NCI-H2196 treated with DMSO at 0.1 percent for 48 hours (cell line): Measurements from ENCODE around the gene NIPAL3.
"Not testable (repeated sequence)": the region's sequence is repeated elsewhere in the genome, so short reads cannot be mapped to it uniquely, and the experiment has no call there.

Experiments
- DNase-seq: peaks from one replicate; lab custom pipeline; 2025; ENCODE audit not compliant: unreplicated experiment; lab: John Stamatoyannopoulos, UW

The NIPAL3 gene

DNA sequence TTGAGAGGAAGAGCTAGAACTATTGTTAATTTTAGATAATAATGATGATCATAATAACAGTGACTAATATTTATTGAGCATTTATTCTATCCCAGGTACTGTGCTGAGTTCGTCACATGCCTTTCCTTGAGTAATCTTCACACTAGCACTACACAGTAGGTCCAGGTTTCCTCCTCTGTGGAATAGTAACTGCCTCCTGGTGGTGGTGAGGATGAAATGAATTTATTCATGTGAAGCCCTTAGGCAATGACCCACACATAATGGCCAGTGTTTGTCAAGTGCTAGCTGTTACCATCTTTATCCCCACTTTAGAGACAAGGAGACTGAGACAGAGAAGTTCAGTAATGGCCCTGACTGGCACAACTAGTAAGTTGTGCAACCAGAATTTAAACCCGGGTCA, 5.9 kb downstream of the NIPAL3 start:
- DNase-seq: no peak

DNA sequence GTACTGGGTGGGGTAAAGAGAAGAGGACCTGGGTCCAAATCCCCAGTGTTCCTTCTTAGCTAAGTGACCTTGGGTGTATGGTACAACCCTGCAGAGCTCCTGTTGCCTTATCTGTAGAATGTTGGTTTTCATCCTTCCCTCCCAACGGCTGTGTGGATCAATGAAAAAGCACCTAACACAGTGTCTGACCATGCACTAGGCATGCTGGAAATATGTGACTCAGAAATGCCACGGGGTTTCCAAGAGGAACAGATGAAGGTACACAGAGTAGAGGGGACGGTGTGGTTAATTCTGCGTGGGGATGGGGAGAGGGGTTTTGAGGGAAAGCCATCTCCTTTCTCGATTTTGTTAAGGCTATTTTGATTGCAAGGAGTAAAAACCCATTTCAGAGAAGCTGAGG, 8.6 kb downstream of the NIPAL3 start:
- DNase-seq: no peak

DNA sequence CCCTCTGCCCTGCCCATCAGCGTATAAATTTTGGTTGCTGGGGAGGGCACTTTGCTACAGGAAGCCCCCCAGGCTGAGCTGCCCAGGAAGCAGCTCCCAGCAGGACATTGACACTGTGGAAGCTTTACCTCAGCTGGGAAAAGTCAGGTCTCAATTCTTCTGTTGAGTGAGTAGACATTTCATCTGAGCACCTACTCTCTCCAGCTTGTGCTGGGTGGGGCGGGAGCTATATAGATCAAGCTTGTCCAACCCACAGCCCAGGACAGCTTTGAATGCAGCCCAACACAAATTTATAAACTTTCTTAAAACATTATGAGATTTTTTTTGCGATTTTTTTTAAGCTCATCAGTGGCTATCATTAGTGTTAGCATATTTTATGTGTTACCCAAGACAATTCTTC, 9.4 kb downstream of the NIPAL3 start:
- no peak for DNase-seq

DNA sequence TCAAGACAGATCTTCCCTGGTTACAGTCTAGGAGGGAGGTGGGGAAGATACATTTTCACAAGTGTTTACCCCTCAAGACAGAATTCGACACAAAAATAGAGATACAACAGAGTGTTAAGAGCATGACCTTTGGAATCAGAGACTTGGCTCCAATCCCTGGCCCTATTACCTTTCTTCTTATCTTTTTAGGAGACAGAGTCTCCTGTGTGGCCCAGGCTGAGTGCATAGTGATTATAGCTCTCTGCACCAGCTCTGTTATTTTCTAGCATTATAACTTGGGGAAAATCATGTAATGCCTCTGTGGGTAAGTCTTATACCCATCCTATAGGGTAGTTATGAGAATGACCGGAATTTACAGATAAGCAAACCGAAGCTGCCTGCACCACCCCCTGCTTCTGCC, 9.8 kb downstream of the NIPAL3 start:
- DNase-seq: no peak

DNA sequence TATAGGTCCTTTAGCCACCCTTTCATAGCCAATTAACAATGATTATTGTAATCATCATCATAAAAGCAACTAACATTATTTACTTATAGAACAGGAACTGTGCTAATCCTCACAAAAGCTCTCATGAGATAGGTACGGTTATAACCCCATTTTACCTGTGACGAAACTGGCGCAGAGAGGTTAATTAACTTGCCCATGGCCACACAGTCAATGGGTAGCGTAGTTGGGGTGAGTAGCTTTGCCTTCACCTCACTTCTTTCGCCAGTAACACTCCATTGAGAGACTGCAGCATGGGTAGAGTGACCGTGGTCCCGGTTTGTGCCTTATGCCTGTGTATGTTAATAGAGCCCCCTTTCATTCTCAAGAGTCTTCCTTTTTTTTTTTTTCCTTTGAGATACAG, 10.3 kb downstream of the NIPAL3 start:
- DNase-seq: no peak

DNA sequence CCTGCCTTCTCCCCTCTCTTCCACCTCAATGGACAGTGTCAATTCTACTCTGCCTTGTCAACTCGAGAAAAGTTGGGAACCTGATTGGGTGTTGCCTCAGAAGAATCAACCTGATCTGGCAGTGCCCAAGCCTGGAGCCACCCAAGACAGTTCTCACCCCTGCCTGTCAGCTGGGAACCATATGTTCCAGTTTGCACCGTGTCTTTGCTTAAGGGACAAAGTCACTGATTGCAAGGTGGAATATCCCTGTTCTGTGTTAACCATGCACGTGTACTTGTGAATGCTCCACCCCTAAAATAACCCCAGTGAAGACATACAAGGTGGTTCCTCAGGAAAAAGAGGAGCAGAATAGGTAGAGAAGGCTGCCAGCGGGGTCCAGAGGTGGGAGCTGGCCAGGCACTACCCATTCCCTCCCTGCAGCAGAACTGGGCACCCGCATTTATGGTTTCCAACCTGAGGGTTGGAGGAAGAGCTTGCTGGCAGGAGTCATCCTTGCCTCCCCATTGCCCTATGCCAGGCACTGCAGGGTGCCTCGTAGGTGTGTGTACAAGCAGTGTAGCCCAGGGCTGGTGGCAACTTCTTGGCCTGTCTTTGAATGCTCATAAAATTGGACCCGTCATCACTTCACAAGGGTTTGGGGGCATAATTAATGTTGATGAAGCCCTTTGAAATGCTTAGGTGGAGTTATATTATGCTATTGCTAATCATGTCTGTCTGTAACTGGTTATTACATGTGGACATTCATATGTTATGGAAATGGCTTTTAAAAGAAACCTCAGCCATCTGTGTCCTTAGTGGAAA, 11.3 kb downstream of the NIPAL3 start:
- no peak for DNase-seq

DNA sequence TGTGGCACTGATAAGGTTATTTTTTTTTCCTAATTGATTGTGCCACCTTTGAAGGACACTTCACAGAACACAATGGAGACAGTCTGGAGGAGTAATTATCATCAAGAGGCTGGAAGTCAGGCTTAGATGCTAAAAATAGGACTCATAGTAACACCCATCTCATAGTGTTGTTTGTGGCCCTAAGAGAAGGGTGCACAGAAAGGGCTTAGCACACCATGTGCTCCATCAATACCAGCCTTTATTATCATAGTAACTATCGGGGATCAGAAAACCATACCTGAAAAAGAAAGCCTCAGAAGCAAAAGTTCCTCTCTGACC, 11.9 kb downstream of the NIPAL3 start:
- DNase-seq: no peak

DNA sequence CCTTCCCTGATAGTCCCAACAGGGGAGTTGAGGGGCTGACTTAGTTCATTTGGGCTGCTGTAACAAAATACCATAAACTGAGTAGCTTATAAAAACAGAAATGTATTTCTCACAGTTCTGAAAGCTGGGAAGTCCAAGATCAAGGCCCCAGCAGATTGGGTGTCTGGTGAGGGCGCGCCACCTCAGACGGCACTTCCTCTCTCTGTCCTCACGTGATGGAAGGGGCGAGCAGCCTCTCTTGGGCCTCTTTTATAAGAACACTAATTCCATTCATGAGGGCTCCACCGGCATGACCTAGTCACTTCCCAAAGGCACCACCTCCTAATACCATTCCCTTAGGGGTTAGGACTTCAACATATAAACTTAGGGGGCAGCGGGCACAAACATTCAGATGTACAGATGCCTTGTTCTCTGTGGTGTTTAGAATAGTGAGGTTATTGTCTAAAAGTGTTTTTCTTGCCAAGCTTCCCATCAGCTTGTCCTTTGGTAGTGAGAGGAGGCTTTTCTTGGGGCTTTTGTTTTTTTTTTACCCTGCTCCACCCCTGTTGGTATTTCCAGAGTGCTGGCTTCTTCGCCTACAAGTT, 20.3 kb downstream of the NIPAL3 start:
- DNase-seq: no peak

DNA sequence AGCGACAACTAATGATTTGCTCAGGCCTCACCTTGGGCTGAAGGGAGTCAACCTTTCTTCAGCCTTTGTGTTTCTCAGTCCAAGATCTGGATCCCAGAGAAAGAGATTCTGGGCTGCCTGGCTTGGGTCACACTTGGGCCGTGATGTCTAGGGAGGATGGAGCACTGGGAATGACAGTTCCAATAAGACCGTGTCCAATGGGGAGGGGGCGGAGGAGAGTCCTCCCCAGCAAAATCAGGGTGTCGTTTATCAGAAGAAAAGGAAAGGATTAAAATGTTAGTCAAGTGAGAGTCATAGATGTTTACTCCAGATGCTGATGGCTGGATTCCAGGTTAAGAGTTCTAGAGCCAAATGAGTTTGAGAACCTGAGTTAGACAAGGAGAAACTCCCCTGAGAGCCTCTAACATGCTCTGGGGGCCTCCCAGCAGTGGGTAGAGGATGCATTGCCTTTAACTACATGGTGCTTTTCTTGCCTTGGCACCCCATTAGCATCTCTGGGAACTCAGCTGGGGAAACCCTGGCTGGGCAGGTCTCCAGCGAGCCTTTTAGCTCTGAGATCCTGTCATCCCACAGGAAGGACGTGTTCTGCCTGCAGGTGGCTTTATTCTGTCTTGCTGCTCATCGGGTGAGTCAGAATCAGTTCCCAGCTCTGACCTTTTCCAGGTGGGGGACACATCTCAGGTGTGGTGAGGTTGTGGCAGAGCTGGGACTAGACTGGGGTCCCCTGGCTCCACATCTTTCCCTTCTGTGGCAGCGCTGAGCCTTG, 22.2 kb downstream of the NIPAL3 start:
- DNase-seq: no peak

DNA sequence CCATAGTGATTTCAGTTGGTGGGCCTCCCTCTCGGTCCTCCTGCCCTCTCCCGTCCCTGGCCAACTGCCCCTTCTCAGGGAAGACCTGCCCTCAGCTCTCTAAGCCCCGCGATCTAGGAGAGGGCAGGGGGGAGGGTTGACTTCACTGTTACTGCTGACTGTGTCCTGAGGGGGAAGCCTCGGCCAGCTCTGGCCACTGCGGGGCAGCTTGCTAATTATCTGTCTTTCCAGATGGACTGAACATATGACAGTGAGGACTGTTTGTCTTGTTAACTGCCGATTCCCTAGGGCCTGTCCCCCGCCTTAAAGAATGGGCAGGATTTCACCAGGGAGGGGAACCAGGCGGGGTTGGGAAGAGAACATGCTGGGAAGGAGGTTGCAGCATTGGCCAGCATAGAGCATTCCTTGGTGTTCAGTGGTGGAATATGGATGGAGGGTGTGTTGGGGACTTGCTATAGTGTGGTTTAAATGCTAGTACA, 22.9 kb downstream of the NIPAL3 start:
- DNase-seq: no peak

DNA sequence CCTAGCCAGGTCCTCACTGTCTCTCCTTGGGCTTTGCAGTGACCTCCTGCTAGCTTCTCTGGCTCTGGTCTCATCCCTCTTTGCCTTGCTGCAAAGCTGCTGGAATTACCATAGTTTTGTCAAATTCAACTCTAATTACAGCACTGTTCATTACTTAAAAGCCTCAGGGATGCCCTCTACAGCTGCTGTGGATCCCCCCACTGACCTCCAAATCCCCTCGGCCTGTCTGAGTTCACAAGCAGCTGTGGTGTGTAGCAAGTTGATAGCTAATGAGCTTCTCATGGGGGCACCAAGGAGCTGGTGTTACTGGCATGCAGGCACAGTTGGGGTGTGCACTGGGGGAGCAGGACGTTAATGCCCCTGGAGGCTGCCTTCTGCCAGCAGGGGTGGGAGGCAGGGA, 24.8 kb downstream of the NIPAL3 start:
- no peak for DNase-seq

DNA sequence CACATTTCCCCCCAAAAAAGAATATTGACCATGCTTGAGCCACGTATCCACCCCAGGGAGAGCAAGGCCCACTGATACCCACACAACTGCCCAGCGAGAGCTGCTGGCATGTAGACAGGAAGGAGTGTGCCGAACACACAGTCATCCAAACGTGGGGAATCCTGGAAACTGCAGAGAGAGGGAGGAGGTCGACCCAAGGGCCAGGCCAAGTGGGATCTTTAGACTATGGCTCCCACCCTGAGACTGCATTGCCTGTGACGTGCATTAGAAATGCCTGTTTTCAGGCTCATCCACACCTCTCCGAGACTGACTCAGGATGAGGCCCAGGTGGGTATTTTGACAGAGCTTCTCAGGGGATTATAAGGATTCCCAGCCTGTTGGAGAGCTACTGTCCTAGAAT, 25.9 kb downstream of the NIPAL3 start:
- no peak for DNase-seq

DNA sequence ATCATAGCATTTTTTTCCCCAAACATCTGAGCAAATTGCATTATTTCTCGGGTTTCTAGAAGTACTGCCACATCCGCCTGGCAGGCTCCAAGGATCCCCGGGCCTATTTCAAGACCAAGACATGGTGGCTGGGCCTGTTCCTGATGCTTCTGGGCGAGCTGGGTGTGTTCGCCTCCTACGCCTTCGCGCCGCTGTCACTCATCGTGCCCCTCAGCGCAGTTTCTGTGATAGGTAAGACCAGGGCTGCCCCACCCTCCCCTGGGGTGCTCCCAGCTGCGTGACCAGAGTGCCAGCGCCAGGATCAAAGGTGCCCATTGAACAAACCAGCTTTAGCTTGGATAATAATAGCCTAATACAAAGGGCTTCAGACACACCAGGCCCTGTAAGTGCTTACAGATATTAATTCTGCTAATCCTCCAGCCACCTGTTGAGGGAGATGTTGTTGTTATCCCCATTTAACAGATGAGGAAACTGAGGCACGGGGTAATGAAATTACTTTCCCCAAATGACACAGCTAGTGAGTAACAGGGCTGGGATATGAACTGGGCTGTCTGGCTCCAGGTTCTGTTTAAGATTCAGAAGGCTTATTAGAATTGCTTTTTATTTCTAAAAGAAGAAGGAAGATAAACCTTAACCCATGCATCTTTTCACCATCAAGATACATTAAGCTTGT, 26.5 kb downstream of the NIPAL3 start:
- no peak for DNase-seq

DNA sequence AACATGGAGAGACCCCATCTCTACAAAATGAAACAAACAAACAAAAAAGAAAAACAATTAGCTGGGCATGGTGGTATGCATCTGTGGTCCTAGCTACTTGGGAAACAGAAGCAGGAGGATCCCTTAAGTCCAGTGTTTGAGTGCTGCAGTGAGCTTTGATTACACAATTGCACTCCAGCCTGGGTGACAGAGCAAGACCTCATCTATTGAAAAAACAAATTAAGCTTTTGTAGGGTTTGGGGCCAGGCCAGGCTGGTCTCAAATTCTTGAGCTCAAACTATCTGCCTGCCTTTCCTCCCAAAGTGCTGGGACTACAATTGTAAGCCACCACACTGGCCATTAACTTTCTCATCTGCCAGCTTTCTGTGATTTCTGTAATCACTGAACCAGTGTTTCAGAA, 27.2 kb downstream of the NIPAL3 start:
- no peak for DNase-seq

DNA sequence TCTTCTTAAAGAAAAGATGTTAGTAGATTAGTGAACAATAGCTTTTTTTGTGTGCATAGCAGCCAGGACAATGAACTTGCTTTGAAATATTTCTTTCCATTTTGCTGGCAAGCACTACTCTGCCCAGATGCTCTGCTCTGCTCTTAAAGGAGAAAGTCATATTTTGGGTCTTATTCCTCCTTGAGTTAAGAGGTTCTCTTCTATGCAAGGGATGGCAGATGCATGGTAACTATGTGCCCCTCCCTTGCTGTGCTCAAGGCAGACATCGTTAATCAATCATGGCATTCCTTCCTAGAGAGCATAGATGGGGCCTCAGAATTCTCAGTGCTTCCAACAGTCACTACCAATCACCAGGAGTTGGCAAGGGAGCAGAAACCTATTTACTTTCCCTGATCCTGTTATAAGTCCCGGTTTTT, 27.6 kb downstream of the NIPAL3 start:
- DNase-seq: no peak

DNA sequence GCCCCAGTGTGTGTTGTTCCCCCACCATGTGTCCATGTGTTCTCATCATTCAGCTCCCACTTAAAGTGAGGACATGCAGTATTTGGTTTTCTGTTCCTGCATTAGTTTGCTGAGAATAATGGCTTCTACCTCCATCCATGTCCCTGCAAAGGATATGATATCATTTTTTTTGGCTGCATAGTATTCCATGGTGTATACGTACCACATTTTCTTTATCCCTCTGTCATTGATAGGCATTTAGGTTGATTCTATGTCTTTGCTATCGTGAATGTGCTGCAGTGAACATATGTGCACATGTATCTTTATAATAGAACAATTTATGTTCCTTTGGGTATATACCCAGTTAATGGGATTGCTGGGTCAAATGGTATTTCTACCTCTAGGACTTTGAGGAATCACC, 30.8 kb downstream of the NIPAL3 start:
- not testable (repeated sequence) for DNase-seq

DNA sequence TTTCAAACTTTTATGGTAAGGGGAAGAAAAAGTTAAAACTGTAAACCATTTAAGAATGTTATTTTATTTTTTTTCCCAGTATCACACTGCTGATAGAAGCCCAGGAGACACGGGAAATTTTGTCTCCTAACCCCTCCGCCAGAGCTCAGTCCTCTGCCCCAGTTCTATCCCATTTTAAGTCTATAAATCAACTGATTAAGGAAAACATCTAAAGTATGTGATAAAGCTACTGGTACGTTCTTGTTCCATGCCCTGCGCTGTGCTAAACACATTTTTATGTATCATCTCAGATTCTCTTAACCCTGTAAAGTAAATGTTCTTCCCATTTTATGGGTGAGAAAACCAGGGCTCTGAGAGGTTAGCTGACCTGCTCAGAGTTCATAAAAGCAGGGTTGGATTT, 34.7 kb downstream of the NIPAL3 start:
- no peak for DNase-seq

DNA sequence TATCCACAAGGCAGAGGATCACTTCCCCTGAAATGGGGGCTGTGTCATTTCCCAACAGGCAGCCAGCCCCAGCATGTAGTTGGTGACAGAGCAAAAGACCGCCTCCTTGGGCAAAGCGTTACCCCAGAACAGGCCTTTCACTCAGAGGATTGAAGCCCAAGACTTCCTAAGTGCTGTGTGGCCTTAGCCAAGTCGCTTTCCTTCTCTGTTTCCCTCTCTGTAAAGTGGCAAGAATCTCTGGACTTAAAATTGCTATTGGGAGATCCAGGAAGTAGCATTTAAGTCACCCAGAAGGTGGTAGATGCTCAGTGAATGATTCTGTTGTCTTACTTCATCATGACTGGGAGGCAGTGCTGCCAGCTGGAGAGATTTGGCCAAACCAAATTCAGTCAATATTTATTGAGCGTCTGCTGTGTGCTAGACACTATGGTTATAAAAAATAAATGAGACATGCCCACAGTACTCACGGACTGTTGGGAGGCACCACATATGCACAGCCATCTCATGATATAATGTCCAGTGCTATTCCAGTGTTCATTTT, 35.3 kb downstream of the NIPAL3 start:
- no peak for DNase-seq

DNA sequence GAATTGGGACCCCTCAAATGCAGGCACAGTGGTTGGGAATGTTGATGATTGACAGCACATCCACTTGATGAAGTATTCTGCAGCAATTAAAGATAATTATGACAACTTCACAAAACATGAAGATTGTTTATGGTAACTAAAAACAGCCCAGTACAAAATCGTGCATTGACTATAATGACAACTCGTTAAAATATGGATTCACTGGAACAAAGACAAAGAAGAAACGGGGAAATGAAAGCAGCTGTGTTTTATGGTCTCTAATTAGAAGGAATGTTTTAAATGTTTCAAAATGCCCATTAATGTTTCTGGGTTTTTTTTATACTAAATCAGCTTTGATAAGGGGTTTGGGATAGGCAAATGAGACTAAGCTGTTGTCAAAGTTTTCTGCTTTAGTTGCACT, 36.1 kb downstream of the NIPAL3 start:
- no peak for DNase-seq

DNA sequence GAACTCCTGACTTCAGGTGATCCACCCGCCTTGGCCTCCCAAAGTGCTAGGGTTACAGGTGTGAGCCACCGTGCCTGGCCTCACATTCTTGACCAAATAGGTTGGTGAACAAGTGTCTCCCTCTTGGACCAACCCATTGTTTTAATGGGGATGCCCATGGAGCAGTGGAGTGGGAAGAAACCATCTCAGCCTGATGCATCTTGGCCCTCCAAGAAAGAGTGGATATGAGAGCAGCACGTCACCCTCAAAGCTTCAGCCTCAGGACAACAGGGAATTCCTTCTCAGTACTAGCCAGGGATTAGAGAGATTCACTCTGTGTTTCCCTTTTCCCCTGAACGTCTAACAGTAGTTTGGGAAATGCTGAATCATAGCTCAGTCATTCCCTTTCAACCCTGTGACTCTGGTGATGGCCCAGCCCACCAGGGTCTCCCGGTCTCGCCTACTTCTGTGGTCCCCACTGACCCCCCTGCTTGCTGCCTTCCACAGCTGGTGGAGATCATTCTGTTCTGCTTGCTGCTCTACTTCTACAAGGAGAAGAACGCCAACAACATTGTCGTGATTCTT, 37.4 kb downstream of the NIPAL3 start:
- DNase-seq: no peak

DNA sequence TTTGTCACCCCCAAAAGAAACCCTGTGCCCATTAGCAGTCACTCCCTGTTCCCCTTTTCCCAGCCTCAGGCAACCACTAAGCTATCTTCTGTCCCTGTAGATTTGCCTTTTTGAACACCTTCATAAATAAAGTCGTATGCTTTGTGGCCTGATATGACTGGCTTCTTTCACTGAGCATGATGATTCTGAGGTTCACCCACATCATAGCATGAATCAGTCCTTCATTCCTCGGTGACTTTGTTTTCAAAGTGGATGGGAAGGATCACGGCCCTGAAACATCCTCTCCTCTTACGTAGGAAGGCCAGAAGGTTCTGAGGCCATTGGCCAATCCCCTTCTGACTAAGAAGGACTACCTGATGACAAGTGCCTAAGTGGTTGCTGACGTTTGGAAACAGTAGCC, 39.1 kb downstream of the NIPAL3 start:
- DNase-seq: no peak
